ENCODE measurements around the gene UBA52.

Gene UBA52

GRCh38 chr19:18617562-18617961, 45.9 kb downstream of the UBA52 start:
- no peak overlapping the region for H3K27ac ChIP-seq (ENCODE audit: low read depth, low read length)
- no peaks in the 10 kb centered on the region for H3K36me3 ChIP-seq (ENCODE audit: low read length)
- no peak overlapping the region for H3K9ac ChIP-seq (ENCODE audit: low read length)
- H3K27me3 ChIP-seq (ENCODE audit: low read length) = no peaks in the 10 kb centered on the region
- H3F3A ChIP-seq (ENCODE audit: insufficient read depth) = no peaks in the 10 kb centered on the region
- H4K20me1 ChIP-seq (ENCODE audit: low read depth, low read length) = no peaks in the 10 kb centered on the region
- no peaks in the 10 kb centered on the region for H3K79me2 ChIP-seq (ENCODE audit: insufficient read depth, low read length)
- H3K9me2 ChIP-seq (replicated peaks; ENCODE audit: insufficient read depth, low read length) = no peaks in the 10 kb centered on the region
- H2AFZ ChIP-seq (ENCODE audit: low read depth, low read length, severe bottlenecking) = no peak overlapping the region
- no peaks in the 10 kb centered on the region for H3K9me3 ChIP-seq (ENCODE audit: insufficient read depth, low read length)
- no peak overlapping the region for H3K4me2 ChIP-seq (ENCODE audit: low read depth, low read length, poor library complexity, severe bottlenecking)
- TF ChIP-seq CTCF (IDR thresholded peaks at IDR 0.05; ENCODE audit: insufficient read depth, low read length, poor library complexity, severe bottlenecking) (no peak), EZH2phosphoT487 (conservative IDR thresholded peaks at IDR 0.05; ENCODE audit: low read length) (no peak)
- H3K4me3 ChIP-seq (ENCODE audit: insufficient read depth, low read length, poor library complexity, severe bottlenecking) = no peak overlapping the region

- no peak for TF ChIP-seq CTCF (IDR thresholded peaks at IDR 0.05; ENCODE audit: insufficient read depth, low read length, poor library complexity, severe bottlenecking)
- TF ChIP-seq EZH2phosphoT487 (conservative IDR thresholded peaks at IDR 0.05; ENCODE audit: low read length) = no peak
- Histone ChIP-seq H3F3A (ENCODE audit: insufficient read depth) (no peaks in the 10 kb centered on the region), H3K9me2 (replicated peaks; ENCODE audit: insufficient read depth, low read length) (no peaks in the 10 kb centered on the region), H3K9ac (ENCODE audit: low read length) (no peak overlapping the region), H2AFZ (ENCODE audit: low read depth, low read length, severe bottlenecking) (no peak overlapping the region), H3K79me2 (ENCODE audit: insufficient read depth, low read length) (no peaks in the 10 kb centered on the region), H3K4me3 (ENCODE audit: insufficient read depth, low read length, poor library complexity, severe bottlenecking) (no peak overlapping the region), H3K27me3 (ENCODE audit: low read length) (no peaks in the 10 kb centered on the region), H4K20me1 (ENCODE audit: low read depth, low read length) (no peaks in the 10 kb centered on the region), H3K9me3 (ENCODE audit: insufficient read depth, low read length) (no peaks in the 10 kb centered on the region), H3K36me3 (ENCODE audit: low read length) (no peaks in the 10 kb centered on the region), H3K4me2 (ENCODE audit: low read depth, low read length, poor library complexity, severe bottlenecking) (no peak overlapping the region), H3K27ac (ENCODE audit: low read depth, low read length) (no peak overlapping the region)
Observed at GRCh38 chr19:18618236-18618635, 46.6 kb downstream of the UBA52 start.

GRCh38 chr19:18620311-18620710, 48.7 kb downstream of the UBA52 start:
- Histone ChIP-seq H3K4me3 (ENCODE audit: insufficient read depth, low read length, poor library complexity, severe bottlenecking) (no peak overlapping the region), H3K27ac (ENCODE audit: low read depth, low read length) (no peak overlapping the region), H3K27me3 (ENCODE audit: low read length) (no peaks in the 10 kb centered on the region), H3K36me3 (ENCODE audit: low read length) (no peaks in the 10 kb centered on the region), H3F3A (ENCODE audit: insufficient read depth) (no peaks in the 10 kb centered on the region), H3K9me3 (ENCODE audit: insufficient read depth, low read length) (no peaks in the 10 kb centered on the region), H2AFZ (ENCODE audit: low read depth, low read length, severe bottlenecking) (no peak overlapping the region), H3K4me2 (ENCODE audit: low read depth, low read length, poor library complexity, severe bottlenecking) (no peak overlapping the region), H3K9ac (ENCODE audit: low read length) (no peak overlapping the region), H4K20me1 (ENCODE audit: low read depth, low read length) (no peaks in the 10 kb centered on the region), H3K79me2 (ENCODE audit: insufficient read depth, low read length) (no peaks in the 10 kb centered on the region), H3K9me2 (replicated peaks; ENCODE audit: insufficient read depth, low read length) (no peaks in the 10 kb centered on the region)
- TF ChIP-seq CTCF (IDR thresholded peaks at IDR 0.05; ENCODE audit: insufficient read depth, low read length, poor library complexity, severe bottlenecking) (no peak), EZH2phosphoT487 (conservative IDR thresholded peaks at IDR 0.05; ENCODE audit: low read length) (no peak)
